Dedifferentiated amniotic fluid mesenchymal stem cell (primary cell): ENCODE results near the gene ZNF8.
"Not testable (repeated sequence)": the region's sequence is repeated elsewhere in the genome, so short reads cannot be mapped to it uniquely, and the experiment has no call there.

Experiments used
- DNase-seq: peaks from one replicate; pipeline ENCODE4 v3.0.0-alpha.2; 2016; ENCODE audit errors: extremely low spot score

Gene ZNF8

GRCh38 chr19:58278541-58279041 is at the start of gene ZNF8:
ZNF8 (plus strand) TSS chr19:58278955; CDS start chr19:58279082, 127 bp downstream.
- DNase-seq: peak; percentile 96

GRCh38 chr19:58229255-58229639 is 49.5 kb upstream of the ZNF8 start:
- no peak for DNase-seq

GRCh38 chr19:58237324-58237723 is 41.4 kb upstream of the ZNF8 start:
- no peak for DNase-seq

- DNase-seq: no peak
Observed at GRCh38 chr19:58243351-58243750, 35.4 kb upstream of the ZNF8 start.

GRCh38 chr19:58248886-58249285 is 29.9 kb upstream of the ZNF8 start:
- no peak for DNase-seq

- no peak for DNase-seq
Observed at GRCh38 chr19:58252102-58252685, 26.6 kb upstream of the ZNF8 start.

GRCh38 chr19:58258259-58258658 is 20.5 kb upstream of the ZNF8 start:
- not testable (repeated sequence) for DNase-seq

GRCh38 chr19:58261600-58261967 is 17.2 kb upstream of the ZNF8 start:
- DNase-seq: no peak

- DNase-seq: no peak
Observed at GRCh38 chr19:58261968-58262921, 16.5 kb upstream of the ZNF8 start.

- no peak for DNase-seq
Observed at GRCh38 chr19:58262922-58263296, 15.8 kb upstream of the ZNF8 start.

- no peak for DNase-seq
Observed at GRCh38 chr19:58265100-58265499, 13.7 kb upstream of the ZNF8 start.

GRCh38 chr19:58268344-58268743 is 10.4 kb upstream of the ZNF8 start:
- DNase-seq: no peak

GRCh38 chr19:58274771-58275201 is 4.0 kb upstream of the ZNF8 start:
- no peak for DNase-seq

- no peak for DNase-seq
Observed at GRCh38 chr19:58275564-58275963, 3.2 kb upstream of the ZNF8 start.

- no peak for DNase-seq
Observed at GRCh38 chr19:58277197-58277596, 1.6 kb upstream of the ZNF8 start.

- peak; percentile 48 for DNase-seq
Observed at GRCh38 chr19:58277748-58278540, 811 bp upstream of the ZNF8 start.

- peak; percentile 29 for DNase-seq
Observed at GRCh38 chr19:58279042-58279924, 528 bp downstream of the ZNF8 start.

GRCh38 chr19:58279925-58280316 is 1.2 kb downstream of the ZNF8 start:
- DNase-seq: no peak

- no peak for DNase-seq
Observed at GRCh38 chr19:58284199-58284598, 5.4 kb downstream of the ZNF8 start.

- no peak for DNase-seq
Observed at GRCh38 chr19:58291943-58292342, 13.2 kb downstream of the ZNF8 start.

GRCh38 chr19:58294743-58295374 is 16.1 kb downstream of the ZNF8 start:
- no peak for DNase-seq
